ENCODE results near the gene IL17RD.

Gene IL17RD

DNA sequence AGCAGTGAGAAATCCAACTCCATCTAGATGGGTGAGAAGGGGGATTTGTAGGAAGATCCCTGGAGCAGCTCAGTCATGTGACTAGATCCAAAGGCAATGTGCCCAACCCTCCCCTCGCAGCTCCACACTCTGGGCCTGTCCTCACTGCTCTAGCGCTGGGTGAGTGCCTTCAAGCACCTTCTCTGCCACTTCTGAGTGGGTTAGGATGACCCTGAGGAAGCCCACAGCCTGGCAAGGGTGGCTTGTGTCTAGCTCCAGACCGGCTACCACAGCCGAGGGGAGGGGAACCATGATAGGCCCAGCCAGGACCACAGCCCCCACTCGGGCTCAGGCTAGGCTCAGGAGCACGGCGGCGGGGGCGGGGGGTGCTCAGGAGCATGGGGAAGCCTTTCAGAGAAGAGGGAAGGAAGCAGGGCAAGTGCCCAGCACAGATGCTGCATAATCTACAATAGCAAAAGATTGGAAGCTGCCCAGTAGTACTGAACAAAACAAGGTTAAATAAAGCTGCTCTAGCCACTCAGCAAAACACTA, 103.0 kb downstream of the IL17RD start:
- Histone ChIP-seq H3K9me3 (no peaks in the 10 kb centered on the region), H3K4me3 (ENCODE audit: low read depth in 1 of 2, low read length in 1 of 2) (no peak overlapping the region), H3K4me1 (ENCODE audit: control insufficient read depth in 1 of 2, insufficient read depth in 1 of 2, low read depth in 1 of 2, low read length in 1 of 2) (peaks cover 40 to 50% of the 10 kb centered on the region in 2 experiments), H3K27ac (no peak overlapping the region), H3K27me3 (no peaks in the 10 kb centered on the region), H3K36me3 (no peaks in the 10 kb centered on the region)
- TF ChIP-seq, protein P1, sequence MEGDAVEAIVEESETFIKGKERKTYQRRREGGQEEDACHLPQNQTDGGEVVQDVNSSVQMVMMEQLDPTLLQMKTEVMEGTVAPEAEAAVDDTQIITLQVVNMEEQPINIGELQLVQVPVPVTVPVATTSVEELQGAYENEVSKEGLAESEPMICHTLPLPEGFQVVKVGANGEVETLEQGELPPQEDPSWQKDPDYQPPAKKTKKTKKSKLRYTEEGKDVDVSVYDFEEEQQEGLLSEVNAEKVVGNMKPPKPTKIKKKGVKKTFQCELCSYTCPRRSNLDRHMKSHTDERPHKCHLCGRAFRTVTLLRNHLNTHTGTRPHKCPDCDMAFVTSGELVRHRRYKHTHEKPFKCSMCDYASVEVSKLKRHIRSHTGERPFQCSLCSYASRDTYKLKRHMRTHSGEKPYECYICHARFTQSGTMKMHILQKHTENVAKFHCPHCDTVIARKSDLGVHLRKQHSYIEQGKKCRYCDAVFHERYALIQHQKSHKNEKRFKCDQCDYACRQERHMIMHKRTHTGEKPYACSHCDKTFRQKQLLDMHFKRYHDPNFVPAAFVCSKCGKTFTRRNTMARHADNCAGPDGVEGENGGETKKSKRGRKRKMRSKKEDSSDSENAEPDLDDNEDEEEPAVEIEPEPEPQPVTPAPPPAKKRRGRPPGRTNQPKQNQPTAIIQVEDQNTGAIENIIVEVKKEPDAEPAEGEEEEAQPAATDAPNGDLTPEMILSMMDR (IDR thresholded peaks at IDR 0.05) = no peak

DNA sequence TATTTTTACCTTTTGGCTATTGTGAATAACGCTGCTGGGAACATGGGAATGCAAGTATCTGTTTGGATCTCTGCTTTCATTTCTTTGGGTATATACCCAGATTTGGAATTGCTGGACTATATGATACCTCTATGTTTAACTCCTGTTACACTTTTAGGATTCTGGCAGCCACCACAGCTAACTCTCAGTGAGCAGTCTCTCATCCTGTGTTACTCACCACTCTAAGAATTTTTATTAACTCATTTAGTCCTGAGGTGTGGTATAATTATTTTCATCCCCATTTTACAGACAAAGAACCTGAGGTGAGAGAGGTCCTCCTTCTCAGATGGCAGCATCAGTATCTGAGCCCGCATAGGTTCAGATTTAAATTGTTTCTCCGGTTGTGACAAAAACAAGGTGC, 103.6 kb downstream of the IL17RD start:
- Histone ChIP-seq H3K9me3 (no peaks in the 10 kb centered on the region), H3K27ac (no peak overlapping the region), H3K27me3 (no peaks in the 10 kb centered on the region), H3K36me3 (no peaks in the 10 kb centered on the region), H3K4me3 (ENCODE audit: low read depth in 1 of 2, low read length in 1 of 2) (no peak overlapping the region), H3K4me1 (ENCODE audit: control insufficient read depth in 1 of 2, insufficient read depth in 1 of 2, low read depth in 1 of 2, low read length in 1 of 2) (peaks cover 40 to 50% of the 10 kb centered on the region in 2 experiments)
- TF ChIP-seq, protein P1 (IDR thresholded peaks at IDR 0.05) = no peak

DNA sequence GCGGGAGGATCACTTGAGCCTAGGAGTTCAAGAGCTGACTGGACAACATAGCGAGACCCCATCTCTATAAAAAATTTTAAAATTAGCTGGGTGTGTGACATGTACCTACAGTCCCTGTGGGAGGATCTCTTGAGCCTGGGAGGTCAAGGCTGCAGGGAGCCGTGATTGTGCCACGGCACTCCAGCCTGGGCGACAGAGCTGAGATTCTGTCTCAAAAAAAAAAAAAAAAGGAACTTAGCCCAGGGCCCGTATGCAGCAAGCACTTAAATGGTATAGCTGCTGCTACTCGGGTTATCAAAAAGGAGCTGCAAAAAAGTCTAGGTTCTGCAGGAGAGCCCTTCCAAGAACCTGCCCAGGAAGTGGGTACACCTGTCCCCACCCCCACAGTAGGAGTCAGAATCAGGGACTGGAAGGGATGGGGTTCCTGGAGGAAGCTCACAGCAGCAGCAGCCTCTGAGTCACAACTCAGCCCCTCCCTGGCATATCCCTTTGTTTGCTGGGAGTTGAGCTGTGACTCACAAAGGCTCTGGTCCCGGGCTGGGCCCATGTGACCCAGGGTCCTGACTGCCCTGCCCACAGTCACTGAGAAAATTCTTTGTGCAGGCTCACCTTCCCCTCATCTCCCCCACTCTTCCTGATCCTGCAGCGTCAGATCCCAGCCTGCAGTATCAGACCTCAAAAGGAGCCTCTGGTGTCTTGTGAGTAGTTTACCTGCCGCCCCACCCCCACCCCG, 104.9 kb downstream of the IL17RD start, which contains the start of gene SPATA12:
TSS of gene SPATA12 (plus strand) at position 576 of the 733 bp plus-strand sequence. CDS start 13,031 bp downstream, outside the sequence.
- Histone ChIP-seq H3K27me3 (no peaks in the 10 kb centered on the region), H3K27ac (peak within 1 kb of the TSS; percentile 22), H3K4me3 (ENCODE audit: low read depth in 1 of 2, low read length in 1 of 2) (no peak within 1 kb of the TSS), H3K36me3 (no peaks in the 10 kb centered on the region), H3K4me1 (ENCODE audit: control insufficient read depth in 1 of 2, insufficient read depth in 1 of 2, low read depth in 1 of 2, low read length in 1 of 2) (peaks cover 35 to 45% of the 10 kb centered on the region in 2 experiments), H3K9me3 (no peaks in the 10 kb centered on the region)
- TF ChIP-seq, protein P1 (IDR thresholded peaks at IDR 0.05) = no peak

DNA sequence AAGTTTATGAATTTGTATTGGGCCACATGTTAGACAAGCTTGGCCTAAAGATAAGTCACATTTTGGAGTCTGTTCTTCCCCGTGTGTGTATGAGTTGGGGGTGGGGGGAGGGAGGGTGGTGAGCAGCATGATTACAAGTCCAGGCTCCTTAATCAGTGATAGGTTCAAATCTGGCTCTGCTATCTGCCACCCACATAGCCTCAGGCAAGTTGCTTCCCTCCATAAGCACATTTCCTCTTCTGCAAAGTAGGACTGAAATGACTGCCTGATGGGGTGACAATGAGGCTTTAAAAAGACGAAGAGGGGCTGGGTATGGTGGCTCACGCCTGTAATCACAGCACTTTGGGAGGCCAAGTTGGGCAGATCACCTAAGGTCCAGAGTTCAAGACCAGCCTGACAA, 105.7 kb downstream of the IL17RD start:
- H3K36me3 ChIP-seq = no peaks in the 10 kb centered on the region
- peaks cover 26 to 36% of the 10 kb centered on the region in 2 experiments for H3K4me1 ChIP-seq (ENCODE audit: control insufficient read depth in 1 of 2, insufficient read depth in 1 of 2, low read depth in 1 of 2, low read length in 1 of 2)
- no peak overlapping the region for H3K27ac ChIP-seq
- no peak overlapping the region for H3K4me3 ChIP-seq (ENCODE audit: low read depth in 1 of 2, low read length in 1 of 2)
- TF ChIP-seq, protein P1 (IDR thresholded peaks at IDR 0.05) = no peak
- no peaks in the 10 kb centered on the region for H3K9me3 ChIP-seq
- no peaks in the 10 kb centered on the region for H3K27me3 ChIP-seq

DNA sequence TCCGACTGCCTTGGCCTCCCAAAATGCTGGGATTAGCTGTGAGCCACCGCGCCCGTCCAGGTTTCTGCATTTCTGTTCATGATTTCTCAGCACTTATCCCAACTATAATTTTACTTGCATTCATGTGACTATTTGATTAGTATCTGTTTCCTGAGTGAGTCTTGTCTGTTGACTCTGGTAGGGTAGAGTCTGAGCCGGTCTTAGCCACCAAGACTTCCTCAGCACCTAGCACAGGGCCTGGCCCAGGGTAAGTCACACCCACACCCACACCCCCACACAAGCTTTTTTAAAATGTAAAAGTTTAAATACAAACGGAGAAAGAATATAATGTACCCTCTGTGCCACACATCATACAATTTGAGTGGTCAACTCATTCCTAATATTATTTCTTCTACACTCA, 107.8 kb downstream of the IL17RD start:
- peaks cover 6 to 16% of the 10 kb centered on the region in 2 experiments for H3K4me1 ChIP-seq (ENCODE audit: control insufficient read depth in 1 of 2, insufficient read depth in 1 of 2, low read depth in 1 of 2, low read length in 1 of 2)
- TF ChIP-seq, protein P1 (IDR thresholded peaks at IDR 0.05) = no peak
- no peak overlapping the region for H3K4me3 ChIP-seq (ENCODE audit: low read depth in 1 of 2, low read length in 1 of 2)
- no peaks in the 10 kb centered on the region for H3K9me3 ChIP-seq
- no peaks in the 10 kb centered on the region for H3K36me3 ChIP-seq
- no peak overlapping the region for H3K27ac ChIP-seq
- no peaks in the 10 kb centered on the region for H3K27me3 ChIP-seq

Data from neutrophil (primary cell).